Keratinocyte (primary cell): ENCODE results near the gene LGALS4. TPM values are rescaled to one million over a fixed set of nuclear protein-coding genes. Genes with fewer than 3 reads are reported as not detected.
A peak's percentile ranks its signal among the peaks of the same experiment; 100 is the strongest.

ENCODE experiments used
- DNase-seq: peaks from one replicate; pipeline ENCODE4 v3.0.0-alpha.2; 2011; ENCODE audit warnings: low read depth, missing footprints, low spot score
- FAIRE-seq: peaks from 2 replicates; lab custom pipeline; 2011; peaks lifted over from hg19 to GRCh38; lab: Jason Lieb, UNC
- H2AFZ ChIP-seq: 2 replicates; pipeline ENCODE4 v1.6.0; 2012; ENCODE audit warnings: low read length, control low read depth, inconsistent platforms; ENCODE audit not compliant: control insufficient read depth
- H3K27ac ChIP-seq: 2 replicates; pipeline ENCODE4 v1.5.1; 2011; ENCODE audit warnings: low read length; ENCODE audit not compliant: control insufficient read depth, insufficient read depth
- H3K27me3 ChIP-seq: 3 replicates; pipeline ENCODE4 v1.6.0; 2011; ENCODE audit warnings: low read length; ENCODE audit not compliant: control insufficient read depth, insufficient read depth; ENCODE audit errors: extremely low read depth
- H3K36me3 ChIP-seq, 2 experiments: 2 replicates in 1 of 2; 3 replicates in 1 of 2; pipeline ENCODE4 v1.5.1; 2011; ENCODE audit warnings: low read length in 2 of 2, mild to moderate bottlenecking in 1 of 2; ENCODE audit not compliant: control insufficient read depth in 2 of 2, insufficient read depth in 2 of 2; ENCODE audit errors: extremely low read depth in 1 of 2
- H3K4me1 ChIP-seq: 3 replicates; pipeline ENCODE4 v1.5.1; 2011; ENCODE audit warnings: low read length; ENCODE audit not compliant: control insufficient read depth, insufficient read depth; ENCODE audit errors: extremely low read depth
- H3K4me2 ChIP-seq: 3 replicates; pipeline ENCODE4 v1.6.0; 2011; ENCODE audit warnings: low read depth, low read length; ENCODE audit not compliant: control insufficient read depth, insufficient read depth; ENCODE audit errors: extremely low read depth
- H3K4me3 ChIP-seq, 3 experiments: fragments of 200-600 bp in 1 of 3; sonication (generic) in 1 of 3; 2 replicates in 2 of 3; 3 replicates in 1 of 3; pipeline ENCODE4 v1.5.1; 2011 to 2016; ENCODE audit warnings: low read length in 3 of 3, mild to moderate bottlenecking in 3 of 3, control low read depth in 2 of 3, inconsistent platforms in 1 of 3, low read depth in 1 of 3, mixed read lengths in 1 of 3, mixed run types in 1 of 3, moderate library complexity in 1 of 3; ENCODE audit not compliant: control insufficient read depth in 2 of 3, insufficient read depth in 2 of 3; ENCODE audit errors: extremely low read depth in 1 of 3
- H3K79me2 ChIP-seq: 2 replicates; pipeline ENCODE4 v1.6.0; 2012; ENCODE audit warnings: low read length; ENCODE audit not compliant: control insufficient read depth, insufficient read depth
- H3K9ac ChIP-seq: 3 replicates; pipeline ENCODE4 v1.6.0; 2011; ENCODE audit warnings: low read length; ENCODE audit not compliant: control insufficient read depth, insufficient read depth; ENCODE audit errors: extremely low read depth
- H3K9me1 ChIP-seq: 3 replicates; pipeline ENCODE4 v1.6.0; 2011; ENCODE audit warnings: low read length; ENCODE audit not compliant: control insufficient read depth, insufficient read depth; ENCODE audit errors: extremely low read depth
- H3K9me3 ChIP-seq: 2 replicates; pipeline ENCODE4 v1.5.1; 2012; ENCODE audit warnings: low read depth, low read length; ENCODE audit not compliant: control insufficient read depth
- H4K20me1 ChIP-seq: 3 replicates; pipeline ENCODE4 v1.6.0; 2011; ENCODE audit warnings: low read length; ENCODE audit not compliant: control insufficient read depth, insufficient read depth; ENCODE audit errors: extremely low read depth
- CTCF ChIP-seq, 3 experiments: IDR thresholded peaks in 1 of 3; conservative IDR thresholded peaks in 1 of 3; optimal IDR thresholded peaks in 1 of 3; 2 replicates in 2 of 3; 3 replicates in 1 of 3; pipeline versions ENCODE3 to v1.5.1; 2011; ENCODE audit warnings: low read length in 3 of 3, mild to moderate bottlenecking in 3 of 3, moderate library complexity in 2 of 3, control low read depth in 1 of 3, inconsistent platforms in 1 of 3; ENCODE audit not compliant: insufficient read depth in 2 of 3; ENCODE audit errors: extremely low read depth in 1 of 3
- EZH2 ChIP-seq: IDR thresholded peaks from one replicate; pipeline ENCODE4 v1.6.1; 2012; ENCODE audit warnings: inconsistent platforms, mild to moderate bottlenecking, low read length, moderate library complexity
- dilution Hi-C: fragments of 300-500 bp; cut with MboI; formaldehyde crosslinking; loops from one replicate; pipeline ENCODE4 v1.7.0; 2020; ENCODE audit warnings: low sequenced_read_pairs; ENCODE audit not compliant: extremely low pct_ligation_motif_present
- polyA plus RNA-seq, 5 experiments: library from polyadenylated mRNA; depleted of rRNA in 3 of 5; stranded (reverse) in 3 of 5; stranded (forward) in 1 of 5; unstranded in 1 of 5; fragments of >200 nt; gene quantifications; 1 replicate in 1 of 5; 2 replicates in 3 of 5; 3 replicates in 1 of 5; pipeline versions ENCODE4 v1.2.1 to v1.2.3, GENCODE V29; 2011 to 2012; ENCODE audit warnings: missing spikeins in 2 of 5, low read depth in 1 of 5, low replicate concordance in 1 of 5

LGALS4 gene
- polyA plus RNA-seq, 1 donor (not counting 4 experiments of a cell fraction or from before 2014, with no cell fraction given) = 0.13 TPM

DNA sequence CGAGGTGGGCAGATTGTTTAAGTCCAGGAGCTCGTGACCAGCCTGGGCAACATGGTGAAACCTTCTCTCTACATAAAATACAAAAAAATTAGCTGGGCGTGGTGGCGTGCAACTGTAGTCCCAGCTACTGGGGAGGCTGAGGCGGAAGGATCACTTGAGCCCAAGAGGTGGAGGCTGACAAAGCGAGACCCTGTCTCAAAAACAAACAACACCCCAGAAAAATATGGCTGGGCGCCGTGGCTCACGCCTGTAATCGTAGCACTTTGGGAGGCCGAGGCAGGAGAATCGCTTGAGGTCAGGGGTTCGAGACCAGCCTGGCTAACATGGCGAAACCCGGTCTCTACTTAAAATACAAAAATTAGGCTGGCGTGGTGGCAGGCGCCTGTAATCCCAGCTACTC lies 40.5 kb upstream of the LGALS4 start:
- Histone ChIP-seq H3K4me2 (peak overlapping the region; percentile 90), H3K79me2 (peaks cover 10% of the 10 kb centered on the region), H3K27me3 (no peaks in the 10 kb centered on the region), H3K4me1 (peaks cover 26% of the 10 kb centered on the region), H3K36me3 (peaks cover 2 to 5% of the 10 kb centered on the region in 2 experiments), H3K9ac (no peak overlapping the region), H2AFZ (no peak overlapping the region), H3K9me3 (no peaks in the 10 kb centered on the region), H3K4me3 (no peak overlapping the region), H4K20me1 (peaks cover 3% of the 10 kb centered on the region), H3K27ac (no peak overlapping the region), H3K9me1 (no peaks in the 10 kb centered on the region)
- TF ChIP-seq CTCF (optimal IDR thresholded peaks at IDR 0.05 in 1 of 3, IDR thresholded peaks at IDR 0.05 in 1 of 3, conservative IDR thresholded peaks at IDR 0.05 in 1 of 3; ENCODE audit: extremely low read depth in 1 of 3, insufficient read depth in 2 of 3, low read length in 3 of 3) (no peak), EZH2 (no peak)
- DNase-seq (no peak), FAIRE-seq (no peak)
- dilution Hi-C loops = no loop called here

GRCh38 chr19:38852231-38853044 lies 39.7 kb upstream of the LGALS4 start:
- dilution Hi-C loops = no loop called here
- peaks cover 32% of the 10 kb centered on the region for H3K4me1 ChIP-seq
- peak overlapping the region; percentile 71 for H2AFZ ChIP-seq
- H3K4me3 ChIP-seq = peak overlapping the region; percentile 74 to 80 (median 77)
- H4K20me1 ChIP-seq = peaks cover 7% of the 10 kb centered on the region
- H3K4me2 ChIP-seq = peak overlapping the region; percentile 90
- H3K79me2 ChIP-seq = peaks cover 17% of the 10 kb centered on the region
- no peak for DNase-seq
- TF ChIP-seq CTCF (optimal IDR thresholded peaks at IDR 0.05 in 1 of 3, IDR thresholded peaks at IDR 0.05 in 1 of 3, conservative IDR thresholded peaks at IDR 0.05 in 1 of 3; ENCODE audit: extremely low read depth in 1 of 3, insufficient read depth in 2 of 3, low read length in 3 of 3) = no peak
- no peak for TF ChIP-seq EZH2
- peaks cover 5 to 10% of the 10 kb centered on the region in 2 experiments for H3K36me3 ChIP-seq
- FAIRE-seq = no peak
- H3K9me1 ChIP-seq = peaks cover 2% of the 10 kb centered on the region
- peak overlapping the region; percentile 77 for H3K9ac ChIP-seq
- H3K27me3 ChIP-seq = no peaks in the 10 kb centered on the region
- no peaks in the 10 kb centered on the region for H3K9me3 ChIP-seq
- peak overlapping the region; percentile 81 for H3K27ac ChIP-seq
